HUES6 (cell line): ENCODE data around the gene CDC14B.
A peak's percentile ranks its signal among the peaks of the same experiment; 100 is the strongest.
"Not testable (repeated sequence)": the region's sequence is repeated elsewhere in the genome, so short reads cannot be mapped to it uniquely, and the experiment has no call there.

Experiments
- H3K27ac ChIP-seq: 2 replicates; pipeline ENCODE4 v1.7.0; 2013; ENCODE audit warnings: low read depth, mild to moderate bottlenecking, low read length, inconsistent platforms
- H3K27me3 ChIP-seq: 2 replicates; pipeline ENCODE4 v1.6.1; 2013; ENCODE audit warnings: low read length; ENCODE audit not compliant: control insufficient read depth, insufficient read depth
- H3K36me3 ChIP-seq: 2 replicates; pipeline ENCODE4 v1.6.1; 2013; ENCODE audit warnings: low read length; ENCODE audit not compliant: control insufficient read depth, insufficient read depth
- H3K4me1 ChIP-seq: 2 replicates; pipeline ENCODE4 v1.6.1; 2013; ENCODE audit warnings: low read length; ENCODE audit not compliant: control insufficient read depth, insufficient read depth
- H3K4me3 ChIP-seq: 2 replicates; pipeline ENCODE4 v1.5.1; 2013; ENCODE audit warnings: low read depth, low read length
- H3K9ac ChIP-seq: one replicate; pipeline ENCODE4 v1.6.1; 2013; ENCODE audit warnings: mild to moderate bottlenecking, low read length
- H3K9me3 ChIP-seq: 2 replicates; pipeline ENCODE4 v1.6.1; 2013; ENCODE audit warnings: low read depth, low read length; ENCODE audit not compliant: control insufficient read depth, insufficient read depth

The CDC14B gene

GRCh38 chr9:96621618-96622017, 2.0 kb upstream of the CDC14B start:
- H3K9ac ChIP-seq = no peak overlapping the region

GRCh38 chr9:96620832-96621269, 1.2 kb upstream of the CDC14B start:
- no peak overlapping the region for H3K27ac ChIP-seq
- H3K36me3 ChIP-seq = no peaks in the 10 kb centered on the region
- H3K4me1 ChIP-seq = peaks cover 21% of the 10 kb centered on the region
- peaks cover 15% of the 10 kb centered on the region; the same call in 1 of the 2 replicates for H3K27me3 ChIP-seq
- H3K9me3 ChIP-seq = no peaks in the 10 kb centered on the region
- peak overlapping the region; percentile 67 for H3K4me3 ChIP-seq
- peak overlapping the region; percentile 24 for H3K9ac ChIP-seq

More at GRCh38 chr9:96621618-96622017, 2.0 kb upstream of the CDC14B start:
- H3K27me3 ChIP-seq = peaks cover 15% of the 10 kb centered on the region; the same call in 1 of the 2 replicates
- H3K27ac ChIP-seq = no peak overlapping the region
- H3K36me3 ChIP-seq = no peaks in the 10 kb centered on the region
- H3K4me1 ChIP-seq = peaks cover 21% of the 10 kb centered on the region
- peak overlapping the region; percentile 67 for H3K4me3 ChIP-seq
- H3K9me3 ChIP-seq = no peaks in the 10 kb centered on the region

- H3K27ac ChIP-seq = no peak overlapping the region; the same call in 1 of the 2 replicates
- H3K9me3 ChIP-seq = no peaks in the 10 kb centered on the region
- peak overlapping the region; percentile 67 for H3K4me3 ChIP-seq
- H3K9ac ChIP-seq = peak overlapping the region; percentile 24
- H3K27me3 ChIP-seq = peaks cover 15% of the 10 kb centered on the region; the same call in 1 of the 2 replicates
- H3K4me1 ChIP-seq = peaks cover 21% of the 10 kb centered on the region
- H3K36me3 ChIP-seq = no peaks in the 10 kb centered on the region
These were observed 505 bp upstream of the CDC14B start for GRCh38 chr9:96620181-96620514.

GRCh38 chr9:96619124-96619465, 548 bp downstream of the CDC14B start:
- Histone ChIP-seq H3K36me3 (no peaks in the 10 kb centered on the region), H3K4me3 (peak overlapping the region; percentile 54), H3K27ac (no peak overlapping the region), H3K27me3 (peaks cover 15% of the 10 kb centered on the region; the same call in 1 of the 2 replicates), H3K4me1 (peaks cover 21% of the 10 kb centered on the region), H3K9me3 (no peaks in the 10 kb centered on the region), H3K9ac (peak overlapping the region; percentile 72)

- no peaks in the 10 kb centered on the region for H3K36me3 ChIP-seq
- H3K9ac ChIP-seq = peak overlapping the region; percentile 72
- H3K4me3 ChIP-seq = peak overlapping the region; percentile 54
- H3K4me1 ChIP-seq = peaks cover 27% of the 10 kb centered on the region
- H3K9me3 ChIP-seq = no peaks in the 10 kb centered on the region
- H3K27me3 ChIP-seq = peaks cover 15% of the 10 kb centered on the region; the same call in 1 of the 2 replicates
- H3K27ac ChIP-seq = no peak overlapping the region
These were observed 1.2 kb downstream of the CDC14B start for GRCh38 chr9:96618209-96619123.

GRCh38 chr9:96617439-96618185, 2.0 kb downstream of the CDC14B start:
- peaks cover 35% of the 10 kb centered on the region for H3K4me1 ChIP-seq
- peaks cover 15% of the 10 kb centered on the region; the same call in 1 of the 2 replicates for H3K27me3 ChIP-seq
- no peaks in the 10 kb centered on the region for H3K36me3 ChIP-seq
- no peak overlapping the region for H3K27ac ChIP-seq
- no peaks in the 10 kb centered on the region for H3K9me3 ChIP-seq
- H3K4me3 ChIP-seq = peak overlapping the region; percentile 54
- H3K9ac ChIP-seq = no peak overlapping the region

- no peak overlapping the region for H3K27ac ChIP-seq
- no peaks in the 10 kb centered on the region for H3K36me3 ChIP-seq
- H3K4me1 ChIP-seq = peaks cover 42% of the 10 kb centered on the region
- no peaks in the 10 kb centered on the region for H3K9me3 ChIP-seq
- H3K9ac ChIP-seq = no peak overlapping the region
- H3K27me3 ChIP-seq = peaks cover 15% of the 10 kb centered on the region; the same call in 1 of the 2 replicates
- H3K4me3 ChIP-seq = peak overlapping the region; percentile 54; the same call in 1 of the 2 replicates
These were observed 2.7 kb downstream of the CDC14B start for GRCh38 chr9:96616817-96617438.

- peaks cover 39% of the 10 kb centered on the region for H3K4me1 ChIP-seq
- no peaks in the 10 kb centered on the region for H3K36me3 ChIP-seq
- no peak overlapping the region for H3K9ac ChIP-seq
- no peak overlapping the region for H3K27ac ChIP-seq
- no peak overlapping the region for H3K4me3 ChIP-seq
- H3K9me3 ChIP-seq = no peaks in the 10 kb centered on the region
- H3K27me3 ChIP-seq = peaks cover 15% of the 10 kb centered on the region; the same call in 1 of the 2 replicates
These were observed 4.2 kb downstream of the CDC14B start for GRCh38 chr9:96615411-96615810.

GRCh38 chr9:96614664-96615063, 5.0 kb downstream of the CDC14B start:
- H3K4me3 ChIP-seq, H3K9ac ChIP-seq, H3K36me3 ChIP-seq, H3K9me3 ChIP-seq, H3K27ac ChIP-seq: not testable (repeated sequence)
- H3K4me1 ChIP-seq = peaks cover 35% of the 10 kb centered on the region
- H3K27me3 ChIP-seq = peaks cover 15% of the 10 kb centered on the region; the same call in 1 of the 2 replicates

- no peak overlapping the region for H3K4me3 ChIP-seq
- no peaks in the 10 kb centered on the region for H3K36me3 ChIP-seq
- no peak overlapping the region for H3K9ac ChIP-seq
- H3K9me3 ChIP-seq = no peaks in the 10 kb centered on the region
- H3K27me3 ChIP-seq = peaks cover 7% of the 10 kb centered on the region; the same call in 1 of the 2 replicates
- H3K27ac ChIP-seq = no peak overlapping the region
- H3K4me1 ChIP-seq = peaks cover 35% of the 10 kb centered on the region
These were observed 6.6 kb downstream of the CDC14B start for GRCh38 chr9:96612966-96613589.
